A172 (cell line): ENCODE results near the gene SUCLG1. TPM values are rescaled to one million over a fixed set of nuclear protein-coding genes. Genes with fewer than 3 reads are reported as not detected.

Experiments used
- DNase-seq: peaks from one replicate; pipeline ENCODE4 v3.0.0-alpha.2; 2015; ENCODE audit warnings: low spot score
- total RNA-seq: library from RNA; depleted of rRNA; stranded (reverse); fragments of >200 nt; shearing (Covaris generic); gene quantifications from 2 replicates; pipeline ENCODE4 v1.2.3, GENCODE V29; 2014

The SUCLG1 gene
- total RNA-seq, 1 experiment from 2014 or later = 120 TPM

GRCh38 chr2:84461310-84461709 lies 2.2 kb upstream of the SUCLG1 start:
- DNase-seq = no peak

- DNase-seq = no peak
Observed at GRCh38 chr2:84460670-84461069, 1.6 kb upstream of the SUCLG1 start.

GRCh38 chr2:84459944-84460429 lies 907 bp upstream of the SUCLG1 start:
- no peak for DNase-seq

- peak; percentile 12 for DNase-seq
Observed at GRCh38 chr2:84458551-84459017, 496 bp downstream of the SUCLG1 start.

GRCh38 chr2:84457686-84458085 lies 1.4 kb downstream of the SUCLG1 start:
- no peak for DNase-seq

GRCh38 chr2:84456156-84456555 lies 2.9 kb downstream of the SUCLG1 start:
- DNase-seq = no peak

GRCh38 chr2:84454581-84454980 lies 4.5 kb downstream of the SUCLG1 start:
- no peak for DNase-seq

GRCh38 chr2:84452624-84453023 lies 6.5 kb downstream of the SUCLG1 start:
- DNase-seq = no peak

- DNase-seq = no peak
Observed at GRCh38 chr2:84451579-84451978, 7.5 kb downstream of the SUCLG1 start.

GRCh38 chr2:84450288-84451227 lies 8.5 kb downstream of the SUCLG1 start:
- no peak for DNase-seq

- no peak for DNase-seq
Observed at GRCh38 chr2:84449711-84450110, 9.4 kb downstream of the SUCLG1 start.

GRCh38 chr2:84449055-84449454 lies 10.0 kb downstream of the SUCLG1 start:
- no peak for DNase-seq

GRCh38 chr2:84443477-84443876 lies 15.6 kb downstream of the SUCLG1 start:
- DNase-seq = no peak

- no peak for DNase-seq
Observed at GRCh38 chr2:84442888-84443287, 16.2 kb downstream of the SUCLG1 start.

- DNase-seq = no peak
Observed at GRCh38 chr2:84441505-84441904, 17.6 kb downstream of the SUCLG1 start.

GRCh38 chr2:84441036-84441435 lies 18.0 kb downstream of the SUCLG1 start:
- no peak for DNase-seq

GRCh38 chr2:84435345-84436025 lies 23.6 kb downstream of the SUCLG1 start:
- peak; percentile 23 for DNase-seq

- DNase-seq = no peak
Observed at GRCh38 chr2:84429328-84429727, 29.8 kb downstream of the SUCLG1 start.

- no peak for DNase-seq
Observed at GRCh38 chr2:84427235-84428138, 31.6 kb downstream of the SUCLG1 start.

- no peak for DNase-seq
Observed at GRCh38 chr2:84425310-84425709, 33.8 kb downstream of the SUCLG1 start.

- DNase-seq = peak; percentile 18
Observed at GRCh38 chr2:84424152-84424551, 34.9 kb downstream of the SUCLG1 start.

- DNase-seq = no peak
Observed at GRCh38 chr2:84421791-84422190, 37.3 kb downstream of the SUCLG1 start.
